NCI-H774 (cell line): Measurements from ENCODE around the gene P2RX4.
"Not testable (repeated sequence)": the region's sequence is repeated elsewhere in the genome, so short reads cannot be mapped to it uniquely, and the experiment has no call there.

Source experiments
- DNase-seq: peaks from one replicate; lab custom pipeline; 2025; lab: John Stamatoyannopoulos, UW

The P2RX4 gene

DNA sequence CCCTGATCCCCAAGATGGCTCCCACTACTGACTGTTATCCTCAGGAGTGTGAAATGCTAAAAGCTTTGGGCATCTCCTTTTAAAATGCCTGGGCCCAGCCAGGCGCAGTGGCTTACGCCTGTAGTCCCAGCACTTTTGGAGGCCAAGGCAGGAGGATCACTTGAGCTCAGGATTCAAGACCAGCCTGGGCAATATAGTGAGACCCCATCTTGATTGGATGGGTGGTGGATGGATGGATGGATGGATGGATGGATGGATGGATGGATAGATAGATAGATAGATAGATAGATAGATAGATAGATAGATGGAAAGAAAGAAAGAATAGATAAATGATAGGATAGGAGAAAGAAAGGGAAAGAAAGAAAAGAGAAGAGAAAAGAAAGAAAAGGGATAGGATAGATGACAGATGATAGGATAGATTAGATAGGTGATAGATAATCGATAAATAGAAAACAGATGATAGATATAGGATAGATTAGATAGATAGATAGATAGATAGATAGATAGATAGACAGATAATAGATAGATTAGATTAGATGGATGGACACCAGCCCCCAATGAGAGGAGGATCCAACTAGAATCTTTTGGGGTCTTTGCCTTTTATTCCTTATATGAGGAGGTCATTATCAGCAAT, 9.5 kb downstream of the P2RX4 start:
- no peak for DNase-seq

DNA sequence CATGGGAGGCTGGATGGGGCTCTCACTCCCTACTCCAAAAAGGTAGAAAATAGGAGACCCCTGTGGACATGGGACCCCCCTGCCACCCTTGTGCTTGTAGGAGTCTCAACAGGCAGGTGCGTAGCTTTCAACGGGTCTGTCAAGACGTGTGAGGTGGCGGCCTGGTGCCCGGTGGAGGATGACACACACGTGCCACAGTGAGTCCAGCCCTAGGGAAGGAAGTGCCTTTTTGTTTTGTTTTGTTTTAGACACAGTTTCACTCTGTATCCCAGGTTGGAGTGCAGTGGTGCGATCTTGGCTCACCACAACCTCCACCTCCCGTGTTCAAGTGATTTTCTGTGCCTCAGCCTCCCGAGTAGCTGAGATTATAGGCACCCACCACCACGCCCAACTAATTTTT, 12.9 kb downstream of the P2RX4 start:
- no peak for DNase-seq

DNA sequence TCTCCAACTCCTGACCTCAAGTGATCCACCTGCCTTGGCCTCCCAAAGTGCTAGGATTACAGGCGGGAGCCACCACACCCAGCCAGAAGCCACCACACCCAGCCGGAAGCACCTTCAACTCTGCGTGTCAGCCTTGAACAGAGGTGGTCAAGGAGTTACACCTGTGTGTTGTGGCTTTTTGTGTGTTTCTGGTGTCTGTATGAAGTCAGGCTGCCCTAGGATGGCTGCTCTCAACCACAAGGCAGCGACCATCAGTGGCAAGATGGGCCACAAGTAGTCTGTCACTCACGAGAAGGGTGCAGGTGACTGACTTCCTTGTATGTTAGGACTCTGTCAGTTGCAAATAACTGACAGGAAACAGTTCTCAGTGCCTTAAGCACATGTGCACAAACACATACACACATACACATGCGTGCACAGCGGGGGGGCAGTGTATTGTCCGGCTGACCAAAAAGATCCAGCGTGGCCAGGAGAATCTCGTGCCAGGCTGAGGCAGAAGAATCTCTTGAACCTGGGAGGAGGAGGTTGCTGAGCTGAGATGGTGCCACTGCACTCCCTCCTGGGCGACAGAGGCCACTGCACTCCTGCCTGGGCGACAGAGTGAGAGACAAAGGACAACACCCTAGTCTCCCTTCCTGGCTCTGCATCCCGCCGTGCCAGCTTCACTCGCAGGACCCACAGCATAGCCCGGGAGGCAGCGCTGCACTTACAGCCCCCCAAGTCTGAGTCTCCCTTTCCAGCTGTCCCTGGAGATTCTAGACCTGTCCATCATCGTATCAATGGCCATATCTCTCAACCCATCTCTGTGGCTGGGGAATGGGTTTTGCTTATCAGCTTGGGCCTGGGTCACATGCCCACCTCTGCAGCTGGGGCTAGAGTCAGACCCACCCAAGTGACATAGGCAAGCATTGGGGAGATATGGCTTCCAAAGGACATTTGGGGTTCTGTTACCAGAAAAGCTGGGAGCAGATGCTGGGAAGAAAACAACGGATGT, 13.7 kb downstream of the P2RX4 start:
- DNase-seq, result no peak

DNA sequence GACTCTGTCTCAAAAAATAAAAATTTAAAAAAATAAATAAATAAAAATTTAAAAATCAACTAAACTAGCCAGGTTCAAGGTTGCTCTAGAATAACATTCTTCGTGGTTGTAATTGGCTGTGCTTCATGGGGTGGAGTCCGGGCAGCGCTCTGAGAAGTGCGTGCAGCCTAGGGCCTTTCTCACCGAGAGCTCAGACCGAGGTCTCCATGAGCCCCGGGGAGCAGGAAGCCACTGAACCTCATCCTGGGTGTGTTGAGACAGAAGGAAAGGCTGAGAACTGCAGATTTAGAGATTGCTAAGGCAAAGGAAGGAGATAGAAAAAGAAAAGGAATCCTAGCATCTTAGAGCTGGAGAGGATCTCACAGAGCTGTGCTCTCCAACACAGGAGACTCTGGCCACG, 14.7 kb downstream of the P2RX4 start:
- DNase-seq, result no peak

DNA sequence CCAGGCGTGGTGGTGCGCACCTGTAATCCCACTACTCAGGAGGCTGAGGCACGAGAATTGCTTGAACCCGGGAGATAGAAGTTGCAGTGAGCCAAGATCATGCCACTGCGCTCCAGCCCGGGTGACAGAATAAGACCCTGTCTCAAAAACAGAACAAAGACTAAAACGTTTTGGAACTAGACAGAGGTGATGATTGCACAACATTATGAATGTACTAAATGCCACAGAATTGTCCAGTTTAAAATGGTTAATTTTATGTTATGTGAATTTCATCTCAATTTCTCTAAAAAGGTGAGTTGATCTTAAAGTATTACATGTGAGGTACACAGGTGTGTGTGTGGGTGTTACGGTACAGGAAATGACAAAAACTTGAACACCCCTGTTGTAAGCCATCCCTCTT, 16.5 kb downstream of the P2RX4 start:
- DNase-seq, result no peak

DNA sequence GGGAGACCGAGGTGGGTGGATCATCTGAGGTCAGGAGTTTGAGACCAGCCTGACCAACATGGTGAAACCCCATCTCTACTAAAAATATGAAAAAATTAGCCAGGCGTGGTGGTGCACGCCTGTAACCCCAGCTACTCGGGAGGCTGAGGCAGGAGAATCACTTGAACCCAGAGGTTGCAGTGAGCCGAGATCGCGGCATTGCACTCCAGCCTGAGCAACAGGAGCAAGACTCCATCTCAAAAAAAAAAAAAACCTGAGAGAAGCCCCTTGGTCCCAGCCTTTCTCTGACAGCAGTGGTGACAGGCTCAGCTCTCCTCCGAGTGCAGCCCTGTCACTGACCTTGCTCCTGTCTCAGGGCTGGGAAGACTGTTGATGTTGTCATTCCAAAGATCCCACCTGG, 16.9 kb downstream of the P2RX4 start:
- DNase-seq, result not testable (repeated sequence)

DNA sequence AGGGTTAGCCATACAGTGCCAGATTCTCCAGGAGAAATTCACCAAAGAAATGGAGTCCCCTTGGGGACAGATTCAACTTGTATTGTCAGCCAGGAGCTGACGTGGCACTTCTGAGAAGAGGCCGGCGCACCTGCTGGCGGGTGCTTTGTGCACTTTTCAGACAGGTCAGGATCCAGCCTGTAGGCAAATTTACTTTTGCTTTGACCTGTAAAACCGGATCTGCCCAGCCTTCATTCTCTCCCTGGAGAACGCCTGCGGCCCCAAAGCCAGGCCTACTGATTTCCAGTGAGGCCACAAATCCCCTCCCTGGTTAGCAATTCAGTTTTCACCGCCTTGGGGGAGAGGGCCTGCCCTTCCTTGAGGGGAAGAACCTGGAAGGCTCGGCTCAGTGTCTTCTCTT, 17.4 kb downstream of the P2RX4 start:
- DNase-seq, result peak; percentile 91

DNA sequence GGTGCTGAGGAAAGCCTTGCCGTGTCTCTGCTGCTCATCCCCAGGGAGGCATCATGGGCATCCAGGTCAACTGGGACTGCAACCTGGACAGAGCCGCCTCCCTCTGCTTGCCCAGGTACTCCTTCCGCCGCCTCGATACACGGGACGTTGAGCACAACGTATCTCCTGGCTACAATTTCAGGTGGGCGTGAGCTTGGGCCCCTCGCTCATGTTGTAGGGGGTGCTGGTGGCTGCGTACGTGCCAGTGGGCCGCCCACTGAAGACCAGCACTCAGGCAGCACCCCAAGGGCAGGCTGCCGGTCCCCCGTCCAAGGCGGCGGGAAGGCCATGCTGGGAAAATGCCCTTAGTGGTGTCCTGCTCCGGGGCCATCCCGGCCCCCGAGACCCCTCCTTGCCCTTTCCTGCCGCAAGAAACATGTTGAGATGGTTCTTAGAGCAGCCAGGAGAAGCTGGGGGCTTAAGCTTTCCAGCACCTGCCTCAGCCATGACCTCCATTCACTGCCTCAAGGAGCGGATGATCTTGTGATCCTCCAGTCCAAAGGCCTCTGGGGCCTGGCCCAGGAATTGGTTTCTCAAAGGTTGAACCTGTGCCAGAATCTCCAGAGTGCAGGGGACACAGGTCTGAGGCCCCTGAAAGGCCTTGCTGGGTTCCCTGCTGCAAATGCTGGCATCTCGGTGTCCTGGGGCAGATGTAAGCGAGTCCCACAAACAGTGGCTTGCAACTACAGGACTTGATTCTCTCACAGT, 19.2 kb downstream of the P2RX4 start:
- no peak for DNase-seq

DNA sequence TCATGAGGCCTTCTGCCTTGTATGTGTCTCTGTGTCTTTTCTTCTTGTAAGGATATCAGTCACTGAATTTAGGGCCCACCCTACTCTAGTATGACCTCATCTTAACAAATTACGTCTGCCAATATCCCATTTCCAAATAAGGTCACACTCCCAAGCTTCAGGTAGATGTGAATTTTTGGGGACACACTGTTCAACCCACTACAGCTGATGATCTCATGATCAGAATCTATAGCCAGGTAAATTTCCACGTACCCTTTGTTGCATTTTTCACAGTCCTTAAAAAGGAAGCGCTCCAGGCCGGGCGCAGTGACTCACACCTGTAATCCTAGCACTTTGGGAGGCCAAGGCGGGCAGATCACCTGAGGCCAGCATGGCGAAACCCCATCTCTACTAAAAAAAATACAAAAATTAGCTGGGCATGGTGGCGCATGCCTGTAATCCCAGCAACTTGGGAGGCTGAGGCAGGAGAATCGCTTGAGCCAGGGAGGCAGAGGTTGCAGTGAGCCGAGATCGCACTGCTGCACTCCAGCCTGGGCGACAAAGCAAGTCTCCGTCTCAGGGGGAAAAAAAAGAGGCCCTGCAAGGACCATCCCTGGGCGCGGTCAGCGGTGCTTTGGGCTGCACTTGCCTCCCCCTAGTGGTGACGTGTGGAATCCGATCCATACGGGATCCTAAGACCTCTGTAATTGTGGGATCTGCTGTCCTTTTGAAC, 20.1 kb downstream of the P2RX4 start:
- not testable (repeated sequence) for DNase-seq

DNA sequence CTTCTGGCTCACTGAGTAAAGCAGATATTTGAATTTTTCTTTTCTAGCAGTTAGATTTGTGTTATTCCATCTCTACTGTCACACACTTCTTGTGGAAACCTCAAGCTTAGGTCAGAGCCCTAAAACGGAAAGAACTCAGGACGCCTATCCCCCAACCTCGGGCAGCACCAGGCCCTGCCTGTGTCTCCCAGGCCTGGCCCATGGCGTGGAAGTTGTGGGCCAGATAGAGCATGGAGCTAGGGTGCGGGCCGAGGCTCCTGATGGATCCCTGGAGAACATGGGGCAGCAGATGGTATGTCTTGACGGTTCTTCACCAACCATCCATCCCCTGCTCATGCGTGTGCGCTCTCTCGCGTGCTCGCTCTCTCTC, 20.6 kb downstream of the P2RX4 start:
- no peak for DNase-seq

DNA sequence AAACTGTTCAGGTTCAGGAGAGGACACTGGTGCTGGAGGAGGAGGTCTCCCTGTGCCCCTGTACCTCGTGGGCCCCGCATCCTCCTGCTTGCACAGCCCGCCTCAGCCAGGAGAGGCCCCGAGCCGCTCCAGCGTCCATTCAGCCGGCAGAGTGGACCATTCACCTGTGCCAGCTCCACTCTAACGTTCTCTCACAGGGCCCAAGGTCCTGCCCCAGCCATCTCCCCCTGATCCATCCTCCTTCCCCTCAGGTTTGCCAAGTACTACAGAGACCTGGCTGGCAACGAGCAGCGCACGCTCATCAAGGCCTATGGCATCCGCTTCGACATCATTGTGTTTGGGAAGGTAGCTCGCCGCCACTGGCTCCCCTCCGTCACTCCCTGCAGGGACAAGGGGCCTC, 22.2 kb downstream of the P2RX4 start:
- DNase-seq, result no peak

DNA sequence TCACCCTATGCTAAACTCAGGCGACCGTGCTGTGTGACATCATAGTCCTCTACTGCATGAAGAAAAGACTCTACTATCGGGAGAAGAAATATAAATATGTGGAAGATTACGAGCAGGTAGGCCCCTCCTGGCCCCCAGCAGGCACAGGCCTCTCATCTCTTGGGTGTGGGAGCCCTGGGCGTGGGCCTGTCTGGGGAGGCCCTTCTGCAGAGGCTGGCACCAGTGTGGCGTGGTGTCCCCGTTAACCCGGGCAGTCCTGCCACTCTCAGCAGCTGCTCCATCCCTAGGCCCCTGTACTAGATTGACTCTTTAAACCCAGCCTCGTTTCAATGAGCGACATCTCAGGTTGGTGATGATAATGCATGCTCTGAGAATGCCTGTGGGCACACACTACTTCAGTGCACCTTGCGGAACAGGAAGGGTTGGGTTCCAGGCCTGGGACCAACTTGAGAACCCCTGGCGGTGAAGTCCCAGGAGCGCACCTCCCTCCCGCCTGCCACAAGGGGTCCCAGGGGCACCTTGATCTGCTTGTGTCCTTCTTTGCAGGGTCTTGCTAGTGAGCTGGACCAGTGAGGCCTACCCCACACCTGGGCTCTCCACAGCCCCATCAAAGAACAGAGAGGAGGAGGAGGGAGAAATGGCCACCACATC, 23.2 kb downstream of the P2RX4 start:
- no peak for DNase-seq

DNA sequence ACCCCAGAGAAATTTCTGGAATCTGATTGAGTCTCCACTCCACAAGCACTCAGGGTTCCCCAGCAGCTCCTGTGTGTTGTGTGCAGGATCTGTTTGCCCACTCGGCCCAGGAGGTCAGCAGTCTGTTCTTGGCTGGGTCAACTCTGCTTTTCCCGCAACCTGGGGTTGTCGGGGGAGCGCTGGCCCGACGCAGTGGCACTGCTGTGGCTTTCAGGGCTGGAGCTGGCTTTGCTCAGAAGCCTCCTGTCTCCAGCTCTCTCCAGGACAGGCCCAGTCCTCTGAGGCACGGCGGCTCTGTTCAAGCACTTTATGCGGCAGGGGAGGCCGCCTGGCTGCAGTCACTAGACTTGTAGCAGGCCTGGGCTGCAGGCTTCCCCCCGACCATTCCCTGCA, 23.7 kb downstream of the P2RX4 start:
- no peak for DNase-seq

DNA sequence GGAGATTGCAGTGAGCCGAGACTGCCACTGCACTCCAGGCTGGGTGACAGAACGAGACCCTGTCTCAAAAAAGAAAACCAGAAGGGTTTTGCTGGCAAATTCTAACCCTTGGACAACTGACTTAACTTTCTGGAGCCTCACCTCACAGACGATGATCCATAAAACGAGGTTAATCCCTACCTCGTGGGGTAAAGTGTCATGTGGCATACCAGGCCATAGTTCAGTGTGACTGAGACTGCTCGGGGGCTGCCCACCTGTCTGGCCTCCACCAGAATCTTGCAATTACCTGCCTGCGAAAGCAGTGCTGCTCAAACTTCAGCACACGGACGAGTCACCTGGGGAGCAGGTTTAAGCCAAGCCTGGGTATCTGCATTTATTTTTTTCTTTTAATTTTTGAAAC, 26.8 kb downstream of the P2RX4 start:
- DNase-seq, result no peak

DNA sequence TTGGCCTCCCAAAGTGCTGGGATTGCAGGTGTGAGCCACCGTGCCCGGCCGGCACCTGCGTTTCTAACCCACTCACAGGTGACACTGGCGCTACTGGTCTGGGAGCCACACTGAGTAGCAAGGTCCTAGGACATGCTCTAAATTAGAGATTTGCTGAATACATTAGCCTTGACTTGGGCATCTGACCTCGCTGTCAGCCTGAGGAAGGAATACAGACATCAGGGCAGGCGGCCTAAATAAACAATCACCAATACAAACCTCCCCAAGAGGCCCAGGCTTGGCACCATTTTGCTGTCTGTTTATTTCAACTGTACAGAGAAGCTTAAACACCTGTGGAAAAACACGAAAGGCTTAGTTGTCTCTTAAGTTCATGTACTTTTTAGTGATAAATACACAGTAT, 27.5 kb downstream of the P2RX4 start:
- peak; percentile 17 for DNase-seq

DNA sequence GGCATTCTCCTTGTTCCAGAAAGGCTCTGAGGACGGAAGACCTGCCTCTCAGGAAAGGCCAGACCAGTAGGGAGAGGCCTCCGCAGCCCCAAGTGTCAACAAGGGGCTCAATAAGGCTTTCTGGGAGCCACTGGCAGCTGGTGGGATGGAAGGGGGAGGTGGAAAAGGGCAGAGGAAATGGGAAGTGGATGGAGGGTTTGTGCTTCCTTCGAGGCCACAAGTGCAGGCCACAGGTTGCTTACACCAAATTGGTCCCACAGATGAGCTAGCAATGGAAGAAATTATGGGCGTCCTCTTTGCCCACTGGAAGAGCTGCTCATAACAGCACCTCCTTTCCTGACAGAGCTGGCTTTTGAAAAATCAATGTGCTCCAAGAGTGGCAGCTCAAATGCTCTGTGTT, 28.2 kb downstream of the P2RX4 start:
- peak; percentile 36 for DNase-seq

DNA sequence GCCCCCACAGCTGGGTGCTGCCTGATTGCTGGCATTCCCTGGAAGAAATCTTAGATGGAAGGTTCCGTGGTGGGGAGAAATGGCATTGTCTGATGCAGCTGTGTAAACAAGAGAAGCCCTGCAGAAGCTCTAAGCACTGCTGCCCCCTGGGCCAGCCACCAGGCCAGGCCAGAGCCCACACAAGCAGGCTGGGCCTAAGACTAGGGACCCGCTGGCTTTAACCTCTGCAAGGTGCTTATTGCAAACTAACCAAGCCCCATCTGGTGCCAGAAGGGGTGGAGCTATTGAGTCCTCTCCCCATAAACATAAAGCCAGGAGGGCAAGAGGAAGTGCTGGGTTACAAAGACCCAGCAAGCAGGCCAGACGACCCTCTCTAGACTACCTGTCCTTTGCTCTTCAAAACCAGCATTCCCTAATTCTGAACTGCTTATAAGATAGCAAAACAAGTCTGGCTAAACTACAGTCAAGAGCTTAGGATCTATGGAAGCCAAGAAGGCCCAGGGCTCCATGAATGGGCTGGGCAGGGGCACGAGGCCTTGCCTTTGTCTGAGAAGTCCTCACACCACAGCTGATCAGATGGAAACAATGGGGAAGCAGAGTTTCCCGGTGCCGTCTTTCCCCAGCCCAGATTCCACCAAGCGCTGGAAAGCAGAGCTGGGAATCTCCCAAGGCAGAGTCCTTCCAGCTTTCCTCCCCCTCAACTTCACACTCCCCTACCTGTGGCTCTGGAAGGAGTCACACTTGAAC, 28.8 kb downstream of the P2RX4 start:
- DNase-seq, result peak; percentile 61

DNA sequence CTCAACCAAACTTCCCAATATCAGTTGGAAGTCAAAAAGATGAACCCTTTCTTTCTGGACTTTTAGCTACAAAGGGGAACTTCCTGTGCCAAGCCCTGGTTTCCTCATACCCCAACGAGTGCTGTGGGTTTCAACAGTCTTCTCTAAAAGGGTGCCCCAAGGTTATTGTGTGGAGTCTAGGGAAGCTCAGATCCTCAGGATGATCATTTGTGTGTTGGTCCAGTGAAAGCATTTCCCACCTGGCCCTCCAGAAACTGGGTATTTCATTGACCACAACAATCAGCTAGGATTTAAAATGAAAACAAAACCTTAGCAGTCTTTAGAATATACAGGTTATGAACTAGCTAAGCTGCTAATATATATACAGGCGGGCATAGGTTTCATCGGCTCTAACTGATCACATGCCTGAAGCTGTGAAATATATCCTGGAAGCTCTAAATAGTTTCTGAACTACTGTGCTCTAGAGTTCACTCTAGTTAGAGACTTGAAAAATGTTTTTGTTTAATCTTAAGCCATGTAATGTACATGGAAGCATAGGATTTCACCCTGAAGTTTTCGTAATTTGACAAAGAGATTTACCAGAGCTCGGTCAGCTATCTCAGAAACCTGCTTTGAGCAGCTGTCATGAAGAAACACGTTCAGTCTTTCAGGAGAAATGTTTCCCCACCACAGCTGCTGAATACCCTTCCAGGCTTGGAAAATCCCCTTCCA, 29.6 kb downstream of the P2RX4 start:
- DNase-seq, result no peak

DNA sequence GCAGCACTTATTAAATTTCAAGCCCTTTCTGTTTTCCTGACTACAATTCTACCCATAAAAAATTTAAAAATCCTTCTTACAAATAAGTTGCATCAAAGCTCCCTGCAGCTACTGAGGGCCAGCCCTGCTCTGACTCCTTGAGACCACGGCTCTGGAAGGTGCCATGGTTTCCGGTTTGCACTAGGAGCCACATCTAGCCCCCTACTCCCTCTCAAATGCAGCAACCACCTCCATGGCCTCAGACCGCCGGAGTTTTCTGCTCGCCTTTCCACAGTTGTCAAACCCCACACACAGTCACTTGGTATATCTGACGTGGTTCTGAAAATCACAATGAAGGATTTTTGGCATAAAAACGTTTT, 30.1 kb downstream of the P2RX4 start:
- DNase-seq, result no peak

DNA sequence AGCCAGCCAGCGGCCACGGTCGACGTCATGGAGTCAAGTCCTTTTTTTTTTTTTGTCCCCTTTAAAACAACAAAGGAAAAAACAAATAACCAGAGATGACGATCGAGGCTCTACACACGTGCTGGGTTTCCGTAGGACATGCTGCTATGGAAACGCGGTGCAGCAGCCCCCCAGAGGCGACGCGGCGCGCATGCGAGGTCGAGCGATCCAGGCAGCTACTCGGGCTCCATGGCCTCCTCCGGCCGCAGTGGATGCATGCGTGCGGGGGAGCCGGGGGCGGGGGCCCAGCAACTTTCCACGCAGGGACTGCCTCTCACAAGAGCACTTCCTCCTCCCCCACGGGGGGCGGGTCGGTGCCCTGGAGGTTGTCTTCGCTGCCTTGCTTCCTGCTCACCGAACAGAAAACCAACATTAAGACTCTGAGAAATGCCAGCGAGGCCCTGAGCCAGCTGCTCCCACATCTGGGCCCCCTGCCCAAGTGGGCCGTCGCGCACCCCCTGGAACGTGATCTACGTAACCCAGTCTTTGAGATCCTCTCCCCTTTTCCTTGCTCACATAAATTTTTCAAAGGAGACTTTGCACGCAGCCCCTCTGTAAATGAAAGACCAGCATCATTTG, 30.7 kb downstream of the P2RX4 start:
- no peak for DNase-seq
